GM12878 (cell line): Measurements from ENCODE around the gene FAM171A1. TPM values are rescaled to one million over a fixed set of nuclear protein-coding genes. Genes with fewer than 3 reads are reported as not detected.

ENCODE experiments used
- ATAC-seq: fragments of 200-7000 bp; cut with Tn5 transposase; 3 replicates; pipeline ENCODE4 v1.9.1; 2020; ENCODE audit warnings: mild to moderate bottlenecking, moderate library complexity
- BruUV-seq: library from RNA; stranded (reverse); fragments of 400-500 nt; replicated peaks from 2 replicates; lab custom pipeline; 2021; lab: Mats Ljungman, UMichigan
- CTCF ChIA-PET: fragments of 300-600 bp; sonication (Branson Sonifier 250); formaldehyde crosslinking; extraction: SDS; loops from one replicate; lab custom pipeline; 2021; ENCODE audit warnings: inconsistent platforms; lab: Yijun Ruan, JAX
- POLR2A ChIA-PET: fragments of 350-600 bp; formaldehyde crosslinking; extraction: SDS; loops from one replicate; lab custom pipeline; 2021; ENCODE audit warnings: inconsistent platforms; lab: Charles Lee
- RAD21 ChIA-PET: fragments of 300-600 bp; sonication (Branson Sonifier 250); formaldehyde crosslinking; loops from one replicate; lab custom pipeline; 2023; ENCODE audit warnings: antibody characterized with exemption; ENCODE audit not compliant: unreplicated experiment; lab: Charles Lee
- SMC1A ChIA-PET: fragments of 300-600 bp; sonication (Branson Sonifier 250); formaldehyde crosslinking; loops from one replicate; lab custom pipeline; 2023; ENCODE audit not compliant: unreplicated experiment, uncharacterized antibody; lab: Charles Lee
- DNase-seq: peaks from one replicate; pipeline ENCODE4 v3.0.0-alpha.2; 2011; ENCODE audit warnings: low read depth, low spot score
- FAIRE-seq: peaks from 3 replicates; lab custom pipeline; 2011; peaks lifted over from hg19 to GRCh38; lab: Jason Lieb, UNC
- H2AFZ ChIP-seq: 2 replicates; pipeline ENCODE4 v1.6.0; 2011; ENCODE audit warnings: low read depth, low read length, control low read depth; ENCODE audit not compliant: control insufficient read depth
- H3K27ac ChIP-seq: 2 replicates; pipeline ENCODE4 v1.5.1; 2011; ENCODE audit warnings: control low read depth; ENCODE audit not compliant: control insufficient read depth, insufficient read depth
- H3K27me3 ChIP-seq, 2 experiments: replicated peaks in 1 of 2; 2 replicates each; pipeline versions ENCODE4 v1.6.0 to v1.6.1; 2011; ENCODE audit warnings: low read length in 1 of 2; ENCODE audit not compliant: control insufficient read depth in 2 of 2, insufficient read depth in 2 of 2
- H3K36me3 ChIP-seq, 2 experiments: 2 replicates each; pipeline ENCODE4 v1.5.1; 2011; ENCODE audit warnings: low read length in 1 of 2; ENCODE audit not compliant: control insufficient read depth in 2 of 2, insufficient read depth in 2 of 2
- H3K4me1 ChIP-seq: 2 replicates; pipeline ENCODE4 v1.6.1; 2011; ENCODE audit warnings: mild to moderate bottlenecking, low read length, moderate library complexity, mixed read lengths; ENCODE audit not compliant: control insufficient read depth, insufficient read depth
- H3K4me2 ChIP-seq: 2 replicates; pipeline ENCODE4 v1.6.0; 2011; ENCODE audit warnings: control low read depth; ENCODE audit not compliant: control insufficient read depth, insufficient read depth
- H3K4me3 ChIP-seq: fragments of 200-600 bp; sonication (generic); 2 replicates; pipeline ENCODE4 v1.5.1; 2016
- H3K79me2 ChIP-seq: 2 replicates; pipeline ENCODE4 v1.6.0; 2011; ENCODE audit warnings: low read length; ENCODE audit not compliant: control insufficient read depth, insufficient read depth
- H3K9ac ChIP-seq: 2 replicates; pipeline ENCODE4 v1.8.0; 2011; ENCODE audit warnings: low read length, control low read depth, mixed read lengths; ENCODE audit not compliant: control insufficient read depth, insufficient read depth
- H3K9me3 ChIP-seq: replicated peaks from 3 replicates; pipeline ENCODE4 v1.5.1; 2011; ENCODE audit warnings: mild to moderate bottlenecking, low read length; ENCODE audit not compliant: control insufficient read depth, insufficient read depth
- H4K20me1 ChIP-seq: 2 replicates; pipeline ENCODE4 v1.6.0; 2011; ENCODE audit not compliant: control insufficient read depth, insufficient read depth
- ATF3 ChIP-seq: IDR thresholded peaks from 2 replicates; pipeline ENCODE4 v1.6.1; 2011; ENCODE audit warnings: low read depth, mild to moderate bottlenecking, low read length, moderate library complexity, borderline replicate concordance; ENCODE audit errors: extremely low read depth
- BCL3 ChIP-seq: IDR thresholded peaks from 2 replicates; pipeline ENCODE4 v1.6.1; 2011; ENCODE audit warnings: borderline replicate concordance, low read depth, mild to moderate bottlenecking, moderate library complexity, low read length; ENCODE audit not compliant: insufficient read depth, poor library complexity, severe bottlenecking
- CBFB ChIP-seq: IDR thresholded peaks from 2 replicates; pipeline ENCODE4 v1.6.1; 2016; ENCODE audit warnings: antibody characterized with exemption, low read depth
- KDM1A ChIP-seq: fragments of 200-600 bp; sonication (generic); IDR thresholded peaks from 2 replicates; pipeline ENCODE4 v1.6.1; 2016; ENCODE audit warnings: borderline replicate concordance
- PKNOX1 ChIP-seq: fragments of 450-650 bp; IDR thresholded peaks from 2 replicates; pipeline ENCODE4 v1.6.1; 2016; ENCODE audit warnings: mild to moderate bottlenecking
- PML ChIP-seq: IDR thresholded peaks from 2 replicates; pipeline ENCODE4 v1.6.1; 2012; ENCODE audit warnings: low read length, inconsistent platforms
- RELB ChIP-seq: fragments of 450-650 bp; IDR thresholded peaks from 2 replicates; pipeline ENCODE4 v1.6.1; 2017; ENCODE audit warnings: low read depth, mild to moderate bottlenecking, moderate library complexity
- SMAD1 ChIP-seq: fragments of 450-650 bp; IDR thresholded peaks from 2 replicates; pipeline ENCODE4 v1.6.1; 2018; ENCODE audit warnings: mild to moderate bottlenecking, low read depth; ENCODE audit not compliant: partially characterized antibody
- WRNIP1 ChIP-seq: IDR thresholded peaks from 2 replicates; pipeline ENCODE4 v1.6.1; 2011; ENCODE audit warnings: low read depth, low read length, improper control_type of control experiment, borderline replicate concordance
- WGBS: methylation state at CpG from one replicate; pipeline ENCODE4 v1.1.6; 2016; ENCODE audit warnings: low lambda C conversion rate; ENCODE audit not compliant: insufficient replicate concordance, insufficient coverage; ENCODE audit errors: missing lambda C conversion rate; 5-methylcytosine and 5-hydroxymethylcytosine counted together
- in situ Hi-C: fragments of 300-500 bp; cut with MboI; formaldehyde crosslinking; loops from 9 replicates; pipeline ENCODE4 v1.14.3; 2018; ENCODE audit warnings: mixed read lengths
- intact Hi-C: fragments of 100-400 bp; cut with micrococcal nuclease; formaldehyde crosslinking; loops from one replicate; pipeline ENCODE4 v1.14.2; 2022; ENCODE audit not compliant: unreplicated experiment
- polyA plus RNA-seq, 11 experiments: library from polyadenylated mRNA; depleted of rRNA in 4 of 11; unstranded in 6 of 11; stranded (reverse) in 5 of 11; fragments of >200 nt; fragmentation: Nextera tagmentation in 4 of 11; fragmentation: Illumina TruSeq in 1 of 11; extraction: Ambion mirVana in 4 of 11; extraction: Trizol in 1 of 11; gene quantifications; 1 replicate in 1 of 11; 2 replicates in 10 of 11; pipeline versions ENCODE4 v1.2.1 to v1.2.3, GENCODE V29; 2011 to 2016; ENCODE audit warnings: inconsistent platforms in 2 of 11, missing spikeins in 2 of 11, low read depth in 1 of 11
- total RNA-seq, 4 experiments: library from RNA; depleted of rRNA in 3 of 4; stranded (reverse); fragments of >200 nt in 3 of 4; fragmentation: Illumina TruSeq in 1 of 4; extraction: Trizol in 1 of 4; gene quantifications; 2 replicates each; pipeline versions ENCODE4 v1.2.1 to v1.2.3, GENCODE V29; 2013 to 2021
- TF ChIP-seq, protein P1 (sequence below): fragments of 450-650 bp; IDR thresholded peaks from 2 replicates; pipeline ENCODE4 v1.6.1; 2017; ENCODE audit warnings: mild to moderate bottlenecking

The FAM171A1 gene
- total and polyA plus RNA-seq, 10 of the 15 experiments (the other 5 are each of a cell fraction or from before 2014, with no cell fraction given) = 0.05 to 0.28 (median 0.10) TPM; not detected in 1

DNA sequence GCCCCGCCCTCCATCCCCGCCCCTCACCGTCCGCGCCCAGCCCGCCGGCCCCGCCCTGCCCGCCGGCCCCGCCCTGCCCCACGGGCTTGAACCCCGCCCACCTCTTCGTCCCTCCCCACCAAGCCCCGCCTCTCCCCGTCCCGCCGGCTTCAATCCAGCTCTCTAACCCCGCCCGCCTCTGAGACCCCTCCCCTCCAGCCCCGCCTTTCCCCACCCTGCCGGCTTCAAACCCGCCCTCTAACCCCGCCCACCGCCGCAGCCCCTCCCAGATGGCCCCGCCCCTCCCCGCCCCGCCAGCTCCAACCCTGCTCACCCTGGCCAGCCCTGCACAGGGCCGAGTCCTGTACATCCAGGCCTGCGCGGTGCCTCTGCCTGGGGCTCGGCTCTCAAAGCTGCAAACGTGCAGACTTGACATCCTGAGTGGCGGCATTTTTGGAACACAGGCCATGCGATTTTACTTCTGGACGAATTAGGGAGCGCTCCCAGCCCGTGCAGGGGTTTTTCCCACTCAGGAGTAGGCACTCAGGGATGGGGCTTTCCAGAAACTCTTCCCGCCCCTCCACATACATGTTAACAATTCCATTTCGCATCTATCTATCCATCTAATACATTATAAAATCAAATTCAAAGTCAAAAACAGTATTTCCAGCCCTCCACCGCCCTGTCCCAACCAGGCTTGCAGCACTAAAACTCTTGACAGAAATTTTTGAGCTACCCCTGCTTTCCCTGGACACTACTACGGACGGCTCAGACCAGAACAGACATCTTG is 202.1 kb downstream of the FAM171A1 start:
- in situ Hi-C loops = loop anchor here (25.0 kb wide), 1 partner anchor 1268 kb away; the partner anchor contains the start of gene PTER
- SMC1A ChIA-PET = interaction anchor here (1.3 to 8.5 kb wide), 4 partner anchors 27 to 63 kb away, joined by 3 to 86 read pairs (median 28); no protein-coding TSS in a partner anchor
- TF ChIP-seq CBFB (no peak), RELB (no peak), ATF3 (no peak), PML (no peak), PKNOX1 (no peak), KDM1A (no peak), WRNIP1 (no peak), SMAD1 (no peak), BCL3 (no peak)
- TF ChIP-seq, protein P1, sequence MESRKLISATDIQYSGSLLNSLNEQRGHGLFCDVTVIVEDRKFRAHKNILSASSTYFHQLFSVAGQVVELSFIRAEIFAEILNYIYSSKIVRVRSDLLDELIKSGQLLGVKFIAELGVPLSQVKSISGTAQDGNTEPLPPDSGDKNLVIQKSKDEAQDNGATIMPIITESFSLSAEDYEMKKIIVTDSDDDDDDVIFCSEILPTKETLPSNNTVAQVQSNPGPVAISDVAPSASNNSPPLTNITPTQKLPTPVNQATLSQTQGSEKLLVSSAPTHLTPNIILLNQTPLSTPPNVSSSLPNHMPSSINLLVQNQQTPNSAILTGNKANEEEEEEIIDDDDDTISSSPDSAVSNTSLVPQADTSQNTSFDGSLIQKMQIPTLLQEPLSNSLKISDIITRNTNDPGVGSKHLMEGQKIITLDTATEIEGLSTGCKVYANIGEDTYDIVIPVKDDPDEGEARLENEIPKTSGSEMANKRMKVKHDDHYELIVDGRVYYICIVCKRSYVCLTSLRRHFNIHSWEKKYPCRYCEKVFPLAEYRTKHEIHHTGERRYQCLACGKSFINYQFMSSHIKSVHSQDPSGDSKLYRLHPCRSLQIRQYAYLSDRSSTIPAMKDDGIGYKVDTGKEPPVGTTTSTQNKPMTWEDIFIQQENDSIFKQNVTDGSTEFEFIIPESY = no peak
- TF ChIP-seq, all 136 proteins: peak for 0
- H3K36me3 ChIP-seq = no peaks in the 10 kb centered on the region
- ATAC-seq (peak; percentile 66), FAIRE-seq (no peak), DNase-seq (peak; percentile 48)
- H3K27me3 ChIP-seq = no peaks in the 10 kb centered on the region; a peak in 1 of 4 replicates
- H4K20me1 ChIP-seq = no peaks in the 10 kb centered on the region
- H3K4me3 ChIP-seq = no peak overlapping the region
- no peaks in the 10 kb centered on the region for H3K9me3 ChIP-seq
- intact Hi-C loops = no loop called here
- no peak overlapping the region for H3K9ac ChIP-seq
- POLR2A ChIA-PET = interaction anchor here (0.6 to 1.6 kb wide), 6 partner anchors 24 to 170 kb away, joined by 3 to 4 read pairs (median 3); no protein-coding TSS in a partner anchor
- H3K27ac ChIP-seq = no peak overlapping the region
- no TSS peak for BruUV-seq
- peaks cover 3% of the 10 kb centered on the region; the same call in 1 of the 2 replicates for H3K79me2 ChIP-seq
- WGBS = 26% methylated on average over 16 of the region's 44 CpGs
- peak overlapping the region; percentile 79 for H3K4me2 ChIP-seq
- H3K4me1 ChIP-seq = peaks cover 8% of the 10 kb centered on the region; the same call in 1 of the 2 replicates
- peak overlapping the region; percentile 78 for H2AFZ ChIP-seq
- CTCF ChIA-PET = interaction anchor here (0.6 to 6.2 kb wide), 6 partner anchors 21 to 692 kb away, joined by 3 to 38 read pairs (median 4); no protein-coding TSS in a partner anchor
- RAD21 ChIA-PET = interaction anchor here (0.8 to 3.6 kb wide), 7 partner anchors 27 to 216 kb away, joined by 3 to 39 read pairs (median 3); partner anchors contain the start of gene MEIG1
